Stimulated activated CD4-positive, alpha-beta T cell treated with anti-CD3 and anti-CD28 coated beads, Interleukin-4, amount 100 ng/mL, for 24 hours (primary cell): ENCODE data around the gene BNC2.
"Not testable (repeated sequence)": the region's sequence is repeated elsewhere in the genome, so short reads cannot be mapped to it uniquely, and the experiment has no call there.

Source experiments
- DNase-seq: peaks from one replicate; pipeline ENCODE4 v3.0.0-alpha.2; 2020

BNC2 gene

GRCh38 chr9:16870596-16871335, at the start of gene BNC2:
Gene BNC2, minus strand, starts transcription at chr9:16870670. Its CDS starts 22 bp downstream, at chr9:16870648.
- DNase-seq, result no peak

GRCh38 chr9:16918920-16919319, 48.5 kb upstream of the BNC2 start:
- no peak for DNase-seq

GRCh38 chr9:16915126-16915831, 44.8 kb upstream of the BNC2 start:
- no peak for DNase-seq

DNA sequence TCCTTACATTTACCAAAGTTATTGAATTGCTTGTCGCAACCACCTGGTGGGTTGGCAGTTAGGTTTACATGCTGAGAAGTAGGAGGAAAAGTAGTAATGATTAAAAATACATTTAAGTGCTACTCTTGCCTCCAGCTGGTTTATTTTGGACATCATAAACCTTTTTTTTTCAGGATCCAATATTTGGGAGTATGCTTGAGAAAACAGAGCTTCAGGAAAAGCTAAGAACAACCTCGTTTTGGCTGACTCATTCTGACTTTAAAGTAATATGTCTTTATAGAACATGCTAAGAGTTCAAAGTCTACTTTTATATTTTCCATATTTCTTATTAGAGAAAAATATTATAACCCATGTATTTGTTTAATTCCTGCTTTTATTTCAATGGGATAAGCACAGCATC, 41.7 kb upstream of the BNC2 start:
- no peak for DNase-seq

- DNase-seq, result not testable (repeated sequence)
Measured at GRCh38 chr9:16908206-16908605, 37.7 kb upstream of the BNC2 start.

DNA sequence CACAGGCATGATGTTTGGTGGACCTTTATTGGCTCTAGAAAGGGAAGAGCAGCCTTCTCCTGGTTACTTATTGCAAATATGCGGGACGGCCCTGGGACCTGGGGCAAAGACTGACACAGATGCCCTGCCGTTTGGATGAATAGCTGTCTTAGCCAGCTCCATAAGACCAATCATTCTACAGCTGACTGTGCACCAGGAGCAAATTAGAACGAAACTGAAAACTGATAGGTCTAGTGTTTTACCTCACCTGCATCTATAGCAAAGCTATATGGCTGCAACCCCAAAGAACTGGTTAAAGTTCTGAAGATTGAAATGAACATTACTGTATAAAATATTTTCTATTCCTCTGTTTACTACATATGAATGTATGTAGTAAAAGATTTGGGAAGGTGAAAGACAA, 34.2 kb upstream of the BNC2 start:
- no peak for DNase-seq

GRCh38 chr9:16901590-16901989, 31.1 kb upstream of the BNC2 start:
- no peak for DNase-seq

DNA sequence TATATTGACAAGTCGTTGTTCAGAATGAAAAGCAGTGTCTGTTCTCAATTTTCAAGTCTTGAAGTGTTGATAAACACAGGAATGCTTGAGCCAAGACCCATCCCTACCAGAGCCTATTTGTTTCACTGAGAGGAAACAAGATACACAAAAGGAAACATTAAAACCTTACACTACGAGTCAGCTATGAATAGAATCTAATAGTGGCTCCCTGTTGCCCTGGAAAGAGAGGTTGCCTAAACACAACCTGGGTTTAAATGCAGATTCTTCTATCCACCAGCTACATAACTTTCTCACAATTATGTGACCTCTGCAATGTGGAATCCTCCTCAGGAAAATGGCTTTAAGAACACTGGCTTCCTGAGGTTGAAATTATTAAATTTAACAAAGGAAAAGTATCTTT, 29.1 kb upstream of the BNC2 start:
- no peak for DNase-seq

DNA sequence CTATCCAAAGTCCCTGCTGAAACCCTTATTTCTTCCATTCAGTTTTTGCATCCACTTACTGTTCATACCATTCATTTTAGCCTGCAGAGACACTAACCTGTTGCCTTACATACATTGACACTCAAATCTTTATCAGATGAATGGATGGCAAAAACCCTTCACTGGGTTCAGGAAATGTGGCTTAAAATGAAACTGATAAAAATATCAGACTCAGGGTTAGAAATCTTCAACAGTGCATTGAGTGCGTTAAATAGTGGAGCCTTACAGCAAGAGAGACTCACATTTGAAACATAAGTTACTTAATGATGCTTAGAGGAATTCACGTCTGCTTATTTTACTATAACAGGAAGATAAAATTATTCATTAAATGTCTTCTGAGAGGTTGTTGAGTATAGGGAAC, 28.0 kb upstream of the BNC2 start:
- no peak for DNase-seq

DNA sequence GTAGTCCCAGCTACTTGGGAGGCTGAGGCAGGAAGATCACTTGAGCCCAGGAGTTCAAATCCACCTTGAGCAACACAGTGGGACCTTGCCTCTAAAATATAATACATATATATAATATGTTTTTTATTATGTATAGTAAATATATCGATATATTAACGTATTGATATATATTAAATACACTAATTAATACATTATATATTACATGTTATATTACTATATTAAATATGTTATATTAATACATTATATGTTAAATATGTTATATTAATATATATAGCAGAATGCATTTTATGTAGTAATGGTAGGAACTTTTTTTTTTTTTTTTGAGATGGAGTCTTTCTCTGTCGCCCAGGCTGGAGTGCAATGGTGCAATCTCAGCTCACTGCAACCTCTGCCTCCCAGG, 18.1 kb upstream of the BNC2 start:
- no peak for DNase-seq

DNA sequence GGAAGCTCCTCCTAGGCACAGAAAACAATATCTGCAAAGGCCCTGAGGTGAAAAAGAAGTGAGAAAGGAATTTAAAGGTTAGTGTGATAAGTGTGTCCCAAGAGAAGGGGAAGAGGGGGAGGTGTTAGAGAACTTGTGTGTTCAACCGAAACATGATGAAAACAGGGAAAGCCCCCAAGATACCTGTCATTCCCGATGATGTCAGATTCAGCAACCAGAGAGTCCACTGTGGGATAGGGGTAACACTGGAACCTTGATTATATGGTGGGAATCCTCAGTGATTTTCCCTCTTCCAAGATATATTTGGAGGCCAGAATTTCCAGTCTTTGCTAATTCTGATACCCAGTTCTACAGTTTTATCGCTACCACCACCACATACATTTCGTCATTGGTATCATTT, 15.5 kb upstream of the BNC2 start:
- no peak for DNase-seq

GRCh38 chr9:16884952-16885513, 14.6 kb upstream of the BNC2 start:
- DNase-seq, result no peak

- DNase-seq, result no peak
Measured at GRCh38 chr9:16884373-16884772, 13.9 kb upstream of the BNC2 start.

- DNase-seq, result no peak
Measured at GRCh38 chr9:16883586-16883985, 13.1 kb upstream of the BNC2 start.

DNA sequence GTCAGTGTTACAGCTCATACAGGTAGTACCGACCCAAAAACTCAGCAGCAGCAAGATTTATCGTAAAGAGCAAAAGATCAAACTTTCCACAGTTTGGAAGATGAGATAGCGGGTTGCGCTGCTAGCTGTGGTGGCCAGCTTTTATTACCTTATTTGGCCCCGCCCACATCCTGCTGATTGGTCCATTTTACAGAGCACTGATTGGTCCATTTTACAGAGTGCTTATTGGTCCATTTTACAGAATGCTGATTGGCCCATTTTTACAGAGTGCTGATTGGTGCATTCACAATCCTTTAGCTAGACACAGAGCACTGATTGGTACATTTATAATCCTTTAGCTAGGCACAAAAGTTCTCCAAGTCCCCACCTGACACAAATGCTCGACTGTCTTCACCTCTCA, 12.0 kb upstream of the BNC2 start:
- DNase-seq, result not testable (repeated sequence)

GRCh38 chr9:16879416-16879815, 8.9 kb upstream of the BNC2 start:
- no peak for DNase-seq

GRCh38 chr9:16877256-16877655, 6.8 kb upstream of the BNC2 start:
- no peak for DNase-seq

- DNase-seq, result no peak
Measured at GRCh38 chr9:16873126-16873802, 2.8 kb upstream of the BNC2 start.

- DNase-seq, result no peak
Measured at GRCh38 chr9:16871336-16872151, 1.1 kb upstream of the BNC2 start.

DNA sequence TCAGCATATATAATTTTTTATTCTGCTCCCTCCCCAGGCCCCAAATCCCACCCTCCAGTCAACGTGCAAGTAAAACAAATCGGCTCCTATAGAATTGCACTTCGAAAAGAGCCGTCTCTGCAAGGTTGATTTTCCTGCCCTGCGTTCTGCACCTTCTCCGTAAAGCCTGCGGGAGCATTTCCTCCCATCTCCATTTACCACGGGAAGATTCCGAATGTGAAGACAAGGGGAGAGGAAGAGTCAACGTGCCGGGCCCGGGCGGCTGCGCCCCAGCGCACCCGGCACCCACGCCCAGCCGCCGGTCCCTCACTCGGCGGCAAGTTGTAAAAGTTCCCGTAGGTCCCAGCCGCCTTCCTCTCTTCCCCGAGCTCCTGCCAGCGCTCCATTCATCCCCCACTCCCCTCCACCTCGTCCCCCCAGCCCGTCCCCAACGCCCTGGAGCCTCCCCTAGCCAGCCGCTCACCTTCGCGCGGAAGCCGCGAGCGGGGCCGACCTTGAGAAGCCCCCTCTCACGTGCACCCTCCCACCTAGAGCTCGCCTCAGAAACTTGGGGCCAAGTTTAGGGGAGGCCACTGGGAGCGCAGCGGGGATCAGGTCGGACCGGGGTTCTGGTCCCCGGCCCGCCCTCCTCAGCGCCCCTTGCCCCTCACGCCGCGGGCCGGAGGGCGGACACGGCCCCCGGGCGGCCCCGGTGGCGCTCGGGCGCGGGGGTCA, 431 bp downstream of the BNC2 start:
- DNase-seq, result no peak

- no peak for DNase-seq
Measured at GRCh38 chr9:16869131-16869881, 1.2 kb downstream of the BNC2 start.
